HCT116 (cell line): ENCODE measurements around the gene NTRK3. TPM values are rescaled to one million over a fixed set of nuclear protein-coding genes. Genes with fewer than 3 reads are reported as not detected.

Experiments used
- ATAC-seq: fragments of 200-7000 bp; cut with Tn5 transposase; 2 replicates; pipeline ENCODE4 v1.9.1; 2020; ENCODE audit warnings: mild to moderate bottlenecking, moderate library complexity
- BruUV-seq: library from RNA; stranded (reverse); fragments of 400-500 nt; replicated peaks from 2 replicates; lab custom pipeline; 2021; lab: Mats Ljungman, UMichigan
- CTCF ChIA-PET: fragments of 300-600 bp; sonication (Branson Sonifier 250); formaldehyde crosslinking; loops from one replicate; lab custom pipeline; 2021; ENCODE audit warnings: antibody characterized with exemption; lab: Charles Lee
- POLR2A ChIA-PET: fragments of 300-600, 350-600 bp; sonication (Branson Sonifier 250); formaldehyde crosslinking; loops from one replicate; lab custom pipeline; 2021; ENCODE audit warnings: antibody characterized with exemption; lab: Charles Lee
- RAD21 ChIA-PET, 2 experiments: fragments of 300-600 bp; sonication (Branson Sonifier 250); formaldehyde crosslinking; loops; one replicate each; lab custom pipeline; 2023; ENCODE audit warnings: low total read pairs in 2 of 2; ENCODE audit not compliant: uncharacterized antibody in 2 of 2, unreplicated experiment in 2 of 2, low non-redundant PET in 1 of 2; lab: Charles Lee
- DNase-seq: peaks from one replicate; pipeline ENCODE4 v3.0.0-alpha.2; 2010; ENCODE audit warnings: low read depth, low spot score
- H2AFZ ChIP-seq: fragments of 200-600 bp; shearing (Covaris generic), sonication (generic); 2 replicates; pipeline ENCODE4 v1.6.1; 2017; ENCODE audit warnings: low read depth, mixed run types, mixed read lengths, antibody characterized with exemption, low read length; ENCODE audit not compliant: poor library complexity, severe bottlenecking
- H3K27ac ChIP-seq: 2 replicates; pipeline ENCODE4 v1.5.1; 2012; ENCODE audit warnings: low read depth, low read length
- H3K27me3 ChIP-seq: fragments of 200-600 bp; sonication (generic); 2 replicates; pipeline ENCODE4 v1.6.1; 2016; ENCODE audit warnings: mixed run types, low read length, mixed read lengths; ENCODE audit not compliant: insufficient read depth
- H3K36me3 ChIP-seq, 2 experiments: fragments of 200-500 bp in 1 of 2; fragments of 200-600 bp in 1 of 2; sonication (Bioruptor generic) in 1 of 2; sonication (generic) in 1 of 2; 2 replicates each; pipeline versions ENCODE4 v1.5.1 to v1.6.1; 2014 to 2016; ENCODE audit warnings: low read length in 2 of 2, inconsistent platforms in 1 of 2, mixed read lengths in 1 of 2, mixed run types in 1 of 2; ENCODE audit not compliant: insufficient read depth in 2 of 2, control insufficient read depth in 1 of 2
- H3K4me1 ChIP-seq, 2 experiments: fragments of 200-600 bp in 1 of 2; sonication (generic) in 1 of 2; 2 replicates each; pipeline versions ENCODE4 v1.5.1 to v1.6.1; 2012 to 2017; ENCODE audit warnings: low read length in 2 of 2, inconsistent platforms in 1 of 2, mild to moderate bottlenecking in 1 of 2, mixed read lengths in 1 of 2, mixed run types in 1 of 2, moderate library complexity in 1 of 2; ENCODE audit not compliant: insufficient read depth in 2 of 2, control insufficient read depth in 1 of 2
- H3K4me2 ChIP-seq: fragments of 200-600 bp; sonication (generic); 2 replicates; pipeline ENCODE4 v1.6.1; 2017; ENCODE audit warnings: mixed run types, low read length, mixed read lengths
- H3K4me3 ChIP-seq, 2 experiments: fragments of 200-600 bp in 1 of 2; sonication (generic) in 1 of 2; replicated peaks in 1 of 2; 2 replicates each; pipeline ENCODE4 v1.5.1; 2011 to 2016; ENCODE audit warnings: low read length in 2 of 2, control low read depth in 1 of 2, low read depth in 1 of 2, mild to moderate bottlenecking in 1 of 2, mixed read lengths in 1 of 2, mixed run types in 1 of 2
- H3K79me2 ChIP-seq: fragments of 200-600 bp; sonication (generic); 2 replicates; pipeline ENCODE4 v1.6.1; 2017; ENCODE audit warnings: mild to moderate bottlenecking, mixed run types, low read length, moderate library complexity, mixed read lengths; ENCODE audit not compliant: insufficient read depth
- H3K9ac ChIP-seq: fragments of 200-600 bp; sonication (generic); 2 replicates; pipeline ENCODE4 v1.6.1; 2016; ENCODE audit warnings: low read length, mixed read lengths
- H3K9me2 ChIP-seq: fragments of 200-600 bp; sonication (generic), shearing (Covaris generic); 2 replicates; pipeline ENCODE4 v1.6.1; 2017; ENCODE audit warnings: mixed run types, mild to moderate bottlenecking, moderate library complexity; ENCODE audit not compliant: insufficient read depth
- H3K9me3 ChIP-seq, 2 experiments: fragments of 200-500 bp in 1 of 2; fragments of 200-600 bp in 1 of 2; sonication (Bioruptor generic) in 1 of 2; sonication (generic) in 1 of 2; 2 replicates each; pipeline ENCODE4 v1.6.1; 2014 to 2017; ENCODE audit warnings: low read length in 2 of 2, mixed read lengths in 2 of 2, inconsistent platforms in 1 of 2, low read depth in 1 of 2, mild to moderate bottlenecking in 1 of 2, mixed run types in 1 of 2, moderate library complexity in 1 of 2; ENCODE audit not compliant: control insufficient read depth in 1 of 2, insufficient read depth in 1 of 2
- H4K20me1 ChIP-seq: fragments of 200-600 bp; sonication (generic), shearing (Covaris generic); 2 replicates; pipeline ENCODE4 v1.6.1; 2017; ENCODE audit warnings: mixed run types, mild to moderate bottlenecking, moderate library complexity; ENCODE audit not compliant: insufficient read depth
- CEBPB ChIP-seq: IDR thresholded peaks from 2 replicates; pipeline ENCODE4 v1.6.1; 2012; ENCODE audit warnings: low read depth
- EZH2 ChIP-seq: fragments of 200-600 bp; sonication (generic); IDR thresholded peaks from 2 replicates; pipeline ENCODE4 v1.6.1; 2017; ENCODE audit warnings: antibody characterized with exemption, mixed run types
- FOSL1 ChIP-seq: IDR thresholded peaks from 2 replicates; pipeline ENCODE4 v1.6.1; 2012; ENCODE audit warnings: low read depth
- RAD21 ChIP-seq: IDR thresholded peaks from 2 replicates; pipeline ENCODE4 v1.6.1; 2012; ENCODE audit warnings: low read depth, mild to moderate bottlenecking
- SIN3A ChIP-seq: IDR thresholded peaks from 2 replicates; pipeline ENCODE4 v1.6.1; 2012; ENCODE audit warnings: low read depth
- SRF ChIP-seq: IDR thresholded peaks from 2 replicates; pipeline ENCODE4 v1.6.1; 2012; ENCODE audit warnings: low read depth
- YY1 ChIP-seq: IDR thresholded peaks from 2 replicates; pipeline ENCODE4 v1.6.1; 2011; ENCODE audit warnings: low read length, low read depth, moderate library complexity, mild to moderate bottlenecking; ENCODE audit not compliant: insufficient replicate concordance; ENCODE audit errors: extremely low read depth
- ZFX ChIP-seq: fragments of 450-650 bp; IDR thresholded peaks from 2 replicates; pipeline ENCODE4 v1.6.1; 2017
- ZNF274 ChIP-seq: fragments of 200-500 bp; sonication (Bioruptor generic); IDR thresholded peaks from 2 replicates; pipeline ENCODE4 v1.6.1; 2014; ENCODE audit warnings: mild to moderate bottlenecking, low read depth, low read length, inconsistent platforms
- intact Hi-C: fragments of 100-400 bp; cut with micrococcal nuclease; formaldehyde crosslinking; loops from 2 replicates; pipeline ENCODE4 v1.10.0; 2022
- total RNA-seq: library from RNA; stranded (reverse); gene quantifications from one replicate; pipeline ENCODE4 v1.2.1, GENCODE V29; 2021; ENCODE audit not compliant: unreplicated experiment
- TF ChIP-seq, protein P1 (sequence below): IDR thresholded peaks from 2 replicates; pipeline ENCODE4 v1.6.1; 2012; ENCODE audit warnings: low read depth
- TF ChIP-seq, protein P2 (sequence below): IDR thresholded peaks from 2 replicates; pipeline ENCODE4 v1.6.1; 2012

NTRK3 gene
- total RNA-seq, 1 experiment from 2014 or later = not detected

DNA sequence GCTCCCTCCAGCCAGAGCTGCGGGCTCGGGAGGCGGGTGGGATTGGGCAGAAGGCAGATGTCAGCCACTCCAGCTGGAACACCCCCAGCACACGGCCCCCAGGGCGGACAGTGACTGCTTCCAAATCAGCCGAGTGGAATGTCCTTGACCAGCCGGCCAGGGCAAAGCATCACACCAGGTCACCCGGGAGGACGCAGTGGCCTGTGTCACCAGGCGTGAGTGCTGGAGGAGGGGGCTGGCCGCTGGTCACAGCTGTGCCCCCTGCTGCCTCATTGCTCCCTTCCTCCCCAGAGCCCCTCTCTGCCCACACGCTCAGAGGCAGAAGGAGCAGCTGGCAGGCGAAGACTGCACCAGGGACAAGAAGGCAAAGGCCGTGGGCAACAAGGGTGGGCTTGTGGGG, 33.5 kb downstream of the NTRK3 start:
- no peak overlapping the region for H2AFZ ChIP-seq
- ChIA-PET CTCF (no interaction called here), POLR2A (no interaction called here)

DNA sequence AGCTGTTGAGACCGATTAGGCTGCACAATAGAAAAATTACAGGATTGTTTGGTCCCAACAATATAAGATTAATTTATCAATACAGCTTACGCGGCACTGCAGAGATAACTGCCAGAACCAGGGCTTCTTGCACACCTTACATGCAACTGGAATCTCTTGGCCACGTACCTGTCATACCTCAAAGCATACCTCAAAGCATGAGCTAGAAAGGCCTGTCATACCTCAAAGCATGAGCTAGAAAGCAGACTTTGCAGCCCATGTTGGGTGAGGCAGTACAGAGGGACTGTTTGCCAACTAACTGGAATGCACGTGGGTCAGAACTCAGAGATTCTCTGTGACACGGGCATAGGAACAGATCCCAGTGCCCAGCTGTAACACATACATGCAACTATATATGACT, 34.7 kb downstream of the NTRK3 start:
- ATAC-seq (no peak), DNase-seq (no peak)
- CTCF ChIA-PET = no interaction called here
- Histone ChIP-seq H3K79me2 (no peaks in the 10 kb centered on the region), H3K27ac (no peak overlapping the region), H3K4me1 (no peaks in the 10 kb centered on the region), H3K9ac (no peak overlapping the region), H3K36me3 (no peaks in the 10 kb centered on the region), H3K4me2 (no peak overlapping the region), H3K4me3 (no peak overlapping the region), H3K9me3 (no peaks in the 10 kb centered on the region), H2AFZ (no peak overlapping the region), H3K27me3 (peaks cover 30% of the 10 kb centered on the region; the same call in 1 of the 2 replicates), H3K9me2 (no peaks in the 10 kb centered on the region), H4K20me1 (no peaks in the 10 kb centered on the region)
- POLR2A ChIA-PET = no interaction called here
- no TSS peak for BruUV-seq
- TF ChIP-seq ZNF274 (no peak), SRF (no peak), YY1 (no peak), RAD21 (no peak), FOSL1 (no peak), CEBPB (no peak), SIN3A (no peak)
- TF ChIP-seq, protein P1, sequence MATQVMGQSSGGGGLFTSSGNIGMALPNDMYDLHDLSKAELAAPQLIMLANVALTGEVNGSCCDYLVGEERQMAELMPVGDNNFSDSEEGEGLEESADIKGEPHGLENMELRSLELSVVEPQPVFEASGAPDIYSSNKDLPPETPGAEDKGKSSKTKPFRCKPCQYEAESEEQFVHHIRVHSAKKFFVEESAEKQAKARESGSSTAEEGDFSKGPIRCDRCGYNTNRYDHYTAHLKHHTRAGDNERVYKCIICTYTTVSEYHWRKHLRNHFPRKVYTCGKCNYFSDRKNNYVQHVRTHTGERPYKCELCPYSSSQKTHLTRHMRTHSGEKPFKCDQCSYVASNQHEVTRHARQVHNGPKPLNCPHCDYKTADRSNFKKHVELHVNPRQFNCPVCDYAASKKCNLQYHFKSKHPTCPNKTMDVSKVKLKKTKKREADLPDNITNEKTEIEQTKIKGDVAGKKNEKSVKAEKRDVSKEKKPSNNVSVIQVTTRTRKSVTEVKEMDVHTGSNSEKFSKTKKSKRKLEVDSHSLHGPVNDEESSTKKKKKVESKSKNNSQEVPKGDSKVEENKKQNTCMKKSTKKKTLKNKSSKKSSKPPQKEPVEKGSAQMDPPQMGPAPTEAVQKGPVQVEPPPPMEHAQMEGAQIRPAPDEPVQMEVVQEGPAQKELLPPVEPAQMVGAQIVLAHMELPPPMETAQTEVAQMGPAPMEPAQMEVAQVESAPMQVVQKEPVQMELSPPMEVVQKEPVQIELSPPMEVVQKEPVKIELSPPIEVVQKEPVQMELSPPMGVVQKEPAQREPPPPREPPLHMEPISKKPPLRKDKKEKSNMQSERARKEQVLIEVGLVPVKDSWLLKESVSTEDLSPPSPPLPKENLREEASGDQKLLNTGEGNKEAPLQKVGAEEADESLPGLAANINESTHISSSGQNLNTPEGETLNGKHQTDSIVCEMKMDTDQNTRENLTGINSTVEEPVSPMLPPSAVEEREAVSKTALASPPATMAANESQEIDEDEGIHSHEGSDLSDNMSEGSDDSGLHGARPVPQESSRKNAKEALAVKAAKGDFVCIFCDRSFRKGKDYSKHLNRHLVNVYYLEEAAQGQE = no peak
- TF ChIP-seq, protein P2, sequence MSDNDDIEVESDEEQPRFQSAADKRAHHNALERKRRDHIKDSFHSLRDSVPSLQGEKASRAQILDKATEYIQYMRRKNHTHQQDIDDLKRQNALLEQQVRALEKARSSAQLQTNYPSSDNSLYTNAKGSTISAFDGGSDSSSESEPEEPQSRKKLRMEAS = no peak
- intact Hi-C loops = no loop called here
- RAD21 ChIA-PET = no interaction called here

More for the DNA sequence above, 33.5 kb downstream of the NTRK3 start:
- H3K79me2 ChIP-seq = no peaks in the 10 kb centered on the region
- peaks cover 39% of the 10 kb centered on the region for H3K27me3 ChIP-seq
- no peak overlapping the region for H3K4me3 ChIP-seq
- no TSS peak for BruUV-seq
- no peak for ATAC-seq
- no peak overlapping the region for H3K9ac ChIP-seq
- H4K20me1 ChIP-seq = no peaks in the 10 kb centered on the region
- no peaks in the 10 kb centered on the region for H3K36me3 ChIP-seq
- no peaks in the 10 kb centered on the region for H3K9me3 ChIP-seq
- DNase-seq = no peak
- no peak overlapping the region for H3K27ac ChIP-seq
- no peak overlapping the region for H3K4me2 ChIP-seq
- H3K9me2 ChIP-seq = no peaks in the 10 kb centered on the region
- intact Hi-C loops = no loop called here
- TF ChIP-seq EZH2 (no peak), ZFX (no peak)
- TF ChIP-seq, all 23 proteins: peak for 0
- no peaks in the 10 kb centered on the region for H3K4me1 ChIP-seq
- RAD21 ChIA-PET = no interaction called here
